ENCODE data around the gene PACC1. TPM values are rescaled to one million over a fixed set of nuclear protein-coding genes. Genes with fewer than 3 reads are reported as not detected.
A peak's percentile ranks its signal among the peaks of the same experiment; 100 is the strongest.

PACC1 gene
- total RNA-seq, 1 donor from 2014 or later = 15.3 TPM

- Mint-ChIP-seq H3K9me3 (ENCODE audit: unreplicated experiment) (no peaks in the 10 kb centered on the region), H3K4me1 (ENCODE audit: unreplicated experiment) (peaks cover 20% of the 10 kb centered on the region), H3K27ac (ENCODE audit: unreplicated experiment) (no peak within 1 kb of the TSS), H3K36me3 (ENCODE audit: low read depth, unreplicated experiment) (no peaks in the 10 kb centered on the region), H3K4me3 (ENCODE audit: unreplicated experiment) (peak within 1 kb of the TSS; percentile 88), H3K27me3 (ENCODE audit: unreplicated experiment) (peaks cover 3% of the 10 kb centered on the region)
- DNase-seq (ENCODE audit: low spot score) = peak; percentile 75
- TF ChIP-seq, protein P1, sequence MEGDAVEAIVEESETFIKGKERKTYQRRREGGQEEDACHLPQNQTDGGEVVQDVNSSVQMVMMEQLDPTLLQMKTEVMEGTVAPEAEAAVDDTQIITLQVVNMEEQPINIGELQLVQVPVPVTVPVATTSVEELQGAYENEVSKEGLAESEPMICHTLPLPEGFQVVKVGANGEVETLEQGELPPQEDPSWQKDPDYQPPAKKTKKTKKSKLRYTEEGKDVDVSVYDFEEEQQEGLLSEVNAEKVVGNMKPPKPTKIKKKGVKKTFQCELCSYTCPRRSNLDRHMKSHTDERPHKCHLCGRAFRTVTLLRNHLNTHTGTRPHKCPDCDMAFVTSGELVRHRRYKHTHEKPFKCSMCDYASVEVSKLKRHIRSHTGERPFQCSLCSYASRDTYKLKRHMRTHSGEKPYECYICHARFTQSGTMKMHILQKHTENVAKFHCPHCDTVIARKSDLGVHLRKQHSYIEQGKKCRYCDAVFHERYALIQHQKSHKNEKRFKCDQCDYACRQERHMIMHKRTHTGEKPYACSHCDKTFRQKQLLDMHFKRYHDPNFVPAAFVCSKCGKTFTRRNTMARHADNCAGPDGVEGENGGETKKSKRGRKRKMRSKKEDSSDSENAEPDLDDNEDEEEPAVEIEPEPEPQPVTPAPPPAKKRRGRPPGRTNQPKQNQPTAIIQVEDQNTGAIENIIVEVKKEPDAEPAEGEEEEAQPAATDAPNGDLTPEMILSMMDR (IDR thresholded peaks at IDR 0.05; ENCODE audit: unreplicated experiment) = no peak
Measured at GRCh38 chr1:212432661-212433576, 18.2 kb upstream of the PACC1 start, which contains the start of gene NENF. NENF (plus strand) TSS chr1:212432920; CDS start chr1:212432944, 24 bp downstream.

DNA sequence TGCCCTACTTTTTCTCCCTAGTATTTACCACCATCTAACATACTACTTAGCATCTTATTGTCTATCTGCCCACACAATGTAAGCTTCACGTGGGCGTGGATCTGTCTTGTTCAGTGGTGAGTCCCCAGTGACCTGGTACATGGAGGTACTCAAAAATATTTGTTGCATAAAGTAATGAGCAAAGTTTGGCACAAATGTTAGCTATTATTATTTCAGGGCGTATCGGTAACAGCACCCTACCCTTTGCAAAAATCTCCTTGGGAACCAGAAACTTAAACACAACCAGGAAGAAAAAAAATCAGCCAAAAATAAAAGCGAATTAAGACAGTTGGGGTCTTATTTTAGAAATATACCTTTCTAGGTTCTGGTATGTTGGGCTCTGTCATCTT is 17.6 kb upstream of the PACC1 start:
- no peak for DNase-seq (ENCODE audit: low spot score)
- Mint-ChIP-seq H3K36me3 (ENCODE audit: low read depth, unreplicated experiment) (no peaks in the 10 kb centered on the region), H3K27ac (ENCODE audit: unreplicated experiment) (no peak overlapping the region), H3K4me1 (ENCODE audit: unreplicated experiment) (peaks cover 20% of the 10 kb centered on the region), H3K4me3 (ENCODE audit: unreplicated experiment) (peak overlapping the region; percentile 88), H3K27me3 (ENCODE audit: unreplicated experiment) (peaks cover 3% of the 10 kb centered on the region), H3K9me3 (ENCODE audit: unreplicated experiment) (no peaks in the 10 kb centered on the region)
- TF ChIP-seq, protein P1 (IDR thresholded peaks at IDR 0.05; ENCODE audit: unreplicated experiment) = no peak

DNA sequence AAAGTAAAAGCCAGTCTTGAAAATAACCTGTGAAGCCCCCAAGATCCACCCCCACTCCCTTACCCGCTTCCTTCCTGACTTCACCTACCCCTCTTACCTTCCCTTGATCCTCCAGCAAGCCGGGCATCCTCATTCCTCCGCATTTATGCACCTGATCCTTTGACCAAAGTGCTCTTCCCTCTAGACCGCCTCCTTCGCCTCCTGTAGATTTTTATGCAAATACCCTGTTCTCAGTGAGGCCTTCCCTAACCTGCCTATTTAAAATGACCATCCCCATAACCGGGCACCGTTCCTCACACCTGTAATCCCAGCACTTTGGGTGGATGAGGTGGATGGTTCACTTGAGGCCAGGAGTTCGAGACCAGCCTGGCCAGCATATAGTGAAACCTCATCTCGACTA is 17.0 kb upstream of the PACC1 start:
- TF ChIP-seq, protein P1 (IDR thresholded peaks at IDR 0.05; ENCODE audit: unreplicated experiment) = no peak
- H3K36me3 Mint-ChIP-seq (ENCODE audit: low read depth, unreplicated experiment) = no peaks in the 10 kb centered on the region
- H3K9me3 Mint-ChIP-seq (ENCODE audit: unreplicated experiment) = no peaks in the 10 kb centered on the region
- H3K4me3 Mint-ChIP-seq (ENCODE audit: unreplicated experiment) = no peak overlapping the region
- no peak overlapping the region for H3K27ac Mint-ChIP-seq (ENCODE audit: unreplicated experiment)
- peaks cover 3% of the 10 kb centered on the region for H3K27me3 Mint-ChIP-seq (ENCODE audit: unreplicated experiment)
- no peak for DNase-seq (ENCODE audit: low spot score)
- H3K4me1 Mint-ChIP-seq (ENCODE audit: unreplicated experiment) = peaks cover 20% of the 10 kb centered on the region

DNA sequence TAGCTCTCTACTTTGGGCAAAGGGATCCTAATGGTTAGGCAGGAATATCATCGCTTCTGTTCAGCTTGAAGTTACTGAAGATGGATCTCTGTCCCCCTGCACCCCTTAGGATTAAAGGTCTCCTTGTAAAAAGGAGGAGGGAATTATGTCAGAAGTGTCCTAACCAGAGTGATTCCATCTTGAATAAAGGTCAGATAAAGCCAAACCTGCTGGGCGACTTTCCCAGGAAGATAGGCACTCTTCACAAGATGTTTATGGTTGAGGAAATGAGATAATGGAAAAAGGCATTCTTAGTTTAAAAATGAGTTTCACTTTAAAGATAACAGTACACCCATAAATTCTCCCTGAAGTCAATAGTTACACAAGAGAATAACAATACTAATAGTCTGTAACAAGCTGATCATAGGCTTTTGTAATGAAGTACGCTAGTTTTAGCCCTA is 16.3 kb upstream of the PACC1 start:
- no peaks in the 10 kb centered on the region for H3K9me3 Mint-ChIP-seq (ENCODE audit: unreplicated experiment)
- H3K4me1 Mint-ChIP-seq (ENCODE audit: unreplicated experiment) = peaks cover 20% of the 10 kb centered on the region
- no peak overlapping the region for H3K27ac Mint-ChIP-seq (ENCODE audit: unreplicated experiment)
- TF ChIP-seq, protein P1 (IDR thresholded peaks at IDR 0.05; ENCODE audit: unreplicated experiment) = no peak
- H3K27me3 Mint-ChIP-seq (ENCODE audit: unreplicated experiment) = peaks cover 3% of the 10 kb centered on the region
- DNase-seq (ENCODE audit: low spot score) = no peak
- no peaks in the 10 kb centered on the region for H3K36me3 Mint-ChIP-seq (ENCODE audit: low read depth, unreplicated experiment)
- H3K4me3 Mint-ChIP-seq (ENCODE audit: unreplicated experiment) = no peak overlapping the region

DNA sequence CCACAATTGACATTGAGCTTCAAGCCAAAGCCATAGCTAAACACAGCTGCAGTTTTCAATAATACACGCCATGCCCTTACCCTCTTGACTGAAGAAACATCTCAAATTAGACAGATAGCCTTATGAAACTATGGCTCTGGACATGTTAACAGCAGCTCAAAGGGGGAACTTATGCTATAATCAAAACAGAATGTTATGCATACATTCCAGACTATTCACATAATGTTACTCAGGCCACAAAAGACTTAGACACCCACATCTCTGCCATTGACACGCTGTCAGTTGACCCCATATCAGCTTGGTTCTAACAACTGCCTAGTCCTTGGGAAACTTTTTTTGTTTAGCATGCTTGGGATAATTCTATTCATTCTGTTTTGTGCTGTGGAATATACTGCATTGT is 15.7 kb upstream of the PACC1 start:
- Mint-ChIP-seq H3K27me3 (ENCODE audit: unreplicated experiment) (peaks cover 3% of the 10 kb centered on the region), H3K27ac (ENCODE audit: unreplicated experiment) (no peak overlapping the region), H3K4me3 (ENCODE audit: unreplicated experiment) (no peak overlapping the region), H3K36me3 (ENCODE audit: low read depth, unreplicated experiment) (no peaks in the 10 kb centered on the region), H3K9me3 (ENCODE audit: unreplicated experiment) (no peaks in the 10 kb centered on the region), H3K4me1 (ENCODE audit: unreplicated experiment) (peaks cover 20% of the 10 kb centered on the region)
- no peak for DNase-seq (ENCODE audit: low spot score)
- TF ChIP-seq, protein P1 (IDR thresholded peaks at IDR 0.05; ENCODE audit: unreplicated experiment) = no peak
